ENCODE data around the gene SCML2. TPM values are rescaled to one million over a fixed set of nuclear protein-coding genes. Genes with fewer than 3 reads are reported as not detected.

Gene SCML2
- total RNA-seq, 1 donor from 2014 or later, result 8.2 TPM

- Mint-ChIP-seq H3K27ac (no peak within 1 kb of the TSS), H3K27me3 (ENCODE audit: low read depth) (no peaks in the 10 kb centered on the region), H3K36me3 (no peaks in the 10 kb centered on the region), H3K4me3 (no peak within 1 kb of the TSS), H3K4me1 (no peaks in the 10 kb centered on the region), H3K9me3 (peaks cover 21% of the 10 kb centered on the region)
- TF ChIP-seq CTCF (IDR thresholded peaks at IDR 0.05; ENCODE audit: unreplicated experiment), result no peak
- no peak for DNase-seq (ENCODE audit: low spot score in 2 of 2, unreplicated experiment in 2 of 2)
Measured at GRCh38 chrX:18220786-18221185, 133.7 kb downstream of the SCML2 start, which contains the start of gene BEND2. BEND2 (minus strand) TSS chrX:18220886; CDS start chrX:18220750, 136 bp downstream.

GRCh38 chrX:18210470-18210869 lies 144.0 kb downstream of the SCML2 start:
- TF ChIP-seq CTCF (IDR thresholded peaks at IDR 0.05; ENCODE audit: unreplicated experiment), result no peak
- Mint-ChIP-seq H3K27me3 (ENCODE audit: low read depth) (peaks cover 2% of the 10 kb centered on the region), H3K9me3 (peaks cover 16% of the 10 kb centered on the region), H3K27ac (no peak overlapping the region), H3K4me1 (peaks cover 2% of the 10 kb centered on the region), H3K36me3 (no peaks in the 10 kb centered on the region), H3K4me3 (no peak overlapping the region)
- no peak for DNase-seq (ENCODE audit: low spot score in 2 of 2, unreplicated experiment in 2 of 2)

- peaks cover 3% of the 10 kb centered on the region for H3K27me3 Mint-ChIP-seq (ENCODE audit: low read depth)
- no peaks in the 10 kb centered on the region for H3K36me3 Mint-ChIP-seq
- DNase-seq (ENCODE audit: low spot score in 2 of 2, unreplicated experiment in 2 of 2), result no peak
- no peak overlapping the region for H3K27ac Mint-ChIP-seq
- H3K4me3 Mint-ChIP-seq, result no peak overlapping the region
- peaks cover 2% of the 10 kb centered on the region for H3K4me1 Mint-ChIP-seq
- H3K9me3 Mint-ChIP-seq, result peaks cover 21% of the 10 kb centered on the region
- no peak for TF ChIP-seq CTCF (IDR thresholded peaks at IDR 0.05; ENCODE audit: unreplicated experiment)
Measured at GRCh38 chrX:18206657-18207056, 147.8 kb downstream of the SCML2 start.

GRCh38 chrX:18203631-18204030 lies 150.9 kb downstream of the SCML2 start:
- Mint-ChIP-seq H3K4me3 (no peak overlapping the region), H3K9me3 (peaks cover 32% of the 10 kb centered on the region), H3K36me3 (no peaks in the 10 kb centered on the region), H3K27me3 (ENCODE audit: low read depth) (peaks cover 3% of the 10 kb centered on the region), H3K4me1 (no peaks in the 10 kb centered on the region), H3K27ac (no peak overlapping the region)
- DNase-seq (ENCODE audit: low spot score in 2 of 2, unreplicated experiment in 2 of 2), result no peak
- no peak for TF ChIP-seq CTCF (IDR thresholded peaks at IDR 0.05; ENCODE audit: unreplicated experiment)

GRCh38 chrX:18194688-18195087 lies 159.8 kb downstream of the SCML2 start:
- Mint-ChIP-seq H3K4me3 (no peak overlapping the region), H3K4me1 (no peaks in the 10 kb centered on the region), H3K36me3 (no peaks in the 10 kb centered on the region), H3K27me3 (ENCODE audit: low read depth) (peaks cover 2% of the 10 kb centered on the region), H3K9me3 (peaks cover 45% of the 10 kb centered on the region), H3K27ac (no peak overlapping the region)
- no peak for DNase-seq (ENCODE audit: low spot score in 2 of 2, unreplicated experiment in 2 of 2)
- no peak for TF ChIP-seq CTCF (IDR thresholded peaks at IDR 0.05; ENCODE audit: unreplicated experiment)

Other genes starting within 250 kb of the SCML2 start
- gene BEND2, start 133.8 kb downstream of the SCML2 start, total RNA-seq, result not detected in 3 replicates
- gene CDKL5, start 70.9 kb upstream of the SCML2 start, total RNA-seq, result 14.3 to 16.3 TPM (median 16.3 TPM) in 3 replicates